Liver (tissue), 9 donors: ENCODE results near the gene RHBDF2. TPM values are rescaled to one million over a fixed set of nuclear protein-coding genes. Genes with fewer than 3 reads are reported as not detected.

Source experiments
- DNase-seq: peaks from one replicate; pipeline ENCODE4 v3.0.0-alpha.2; 2017; ENCODE audit warnings: low spot score
- H3K27ac ChIP-seq, 2 donors: one replicate each; pipeline ENCODE4 v1.7.0; 2013; ENCODE audit warnings: inconsistent platforms in 2 of 2, low read length in 2 of 2, control low read depth in 1 of 2, low read depth in 1 of 2, mild to moderate bottlenecking in 1 of 2
- H3K27me3 ChIP-seq, 4 donors: one replicate each; pipeline versions ENCODE4 v1.6.1 to v1.7.0; 2013; ENCODE audit warnings: low read length in 3 of 4, inconsistent platforms in 1 of 4, mild to moderate bottlenecking in 1 of 4, moderate library complexity in 1 of 4; ENCODE audit not compliant: control insufficient read depth in 4 of 4, insufficient read depth in 4 of 4
- H3K36me3 ChIP-seq, 4 donors: one replicate each; pipeline versions ENCODE4 v1.6.1 to v1.7.0; 2013; ENCODE audit warnings: low read length in 3 of 4, mild to moderate bottlenecking in 3 of 4, low read depth in 1 of 4, moderate library complexity in 1 of 4; ENCODE audit not compliant: control insufficient read depth in 4 of 4, insufficient read depth in 3 of 4
- H3K4me1 ChIP-seq, 4 donors: one replicate each; pipeline versions ENCODE4 v1.6.1 to v1.7.0; 2013; ENCODE audit warnings: low read length in 3 of 4, mild to moderate bottlenecking in 3 of 4, moderate library complexity in 1 of 4; ENCODE audit not compliant: control insufficient read depth in 4 of 4, insufficient read depth in 4 of 4
- H3K4me3 ChIP-seq, 3 donors: one replicate each; pipeline versions ENCODE4 v1.6.1 to v1.7.0; 2013; ENCODE audit warnings: low read length in 3 of 3, control low read depth in 1 of 3, low read depth in 1 of 3, mild to moderate bottlenecking in 1 of 3
- H3K9ac ChIP-seq, 2 donors: one replicate each; pipeline ENCODE4 v1.7.0; 2013; ENCODE audit warnings: low read length in 2 of 2, mild to moderate bottlenecking in 2 of 2, moderate library complexity in 2 of 2, control low read depth in 1 of 2, low read depth in 1 of 2
- H3K9me3 ChIP-seq, 4 donors: one replicate each; pipeline versions ENCODE4 v1.6.1 to v1.7.0; 2013; ENCODE audit warnings: low read length in 3 of 4; ENCODE audit not compliant: control insufficient read depth in 4 of 4
- EGR1 ChIP-seq, 2 donors: IDR thresholded peaks; 2 replicates each; pipeline ENCODE4 v1.6.1; 2016 to 2018; ENCODE audit warnings: antibody characterized with exemption in 2 of 2, low read depth in 2 of 2
- FOXA1 ChIP-seq: IDR thresholded peaks from 2 replicates; pipeline ENCODE4 v1.6.1; 2016; ENCODE audit warnings: antibody characterized with exemption
- FOXA2 ChIP-seq: IDR thresholded peaks from 2 replicates; pipeline ENCODE4 v1.6.1; 2016; ENCODE audit warnings: antibody characterized with exemption
- GABPA ChIP-seq, 2 donors: IDR thresholded peaks in 1 of 2; conservative IDR thresholded peaks in 1 of 2; 2 replicates each; pipeline ENCODE4 v1.6.1; 2016; ENCODE audit warnings: antibody characterized with exemption in 2 of 2, mild to moderate bottlenecking in 1 of 2, moderate library complexity in 1 of 2
- HNF4A ChIP-seq, 2 donors: conservative IDR thresholded peaks; 2 replicates each; pipeline ENCODE4 v1.6.1; 2016; ENCODE audit warnings: antibody characterized with exemption in 2 of 2, mild to moderate bottlenecking in 2 of 2
- JUND ChIP-seq, 2 donors: IDR thresholded peaks; 2 replicates each; pipeline ENCODE4 v1.6.1; 2016; ENCODE audit warnings: antibody characterized with exemption in 2 of 2
- NR2F2 ChIP-seq: IDR thresholded peaks from 2 replicates; pipeline ENCODE4 v1.6.1; 2016; ENCODE audit warnings: antibody characterized with exemption
- RAD21 ChIP-seq, 2 donors: IDR thresholded peaks; 2 replicates each; pipeline ENCODE4 v1.6.1; 2016; ENCODE audit warnings: antibody characterized with exemption in 2 of 2, mild to moderate bottlenecking in 2 of 2
- RXRA ChIP-seq, 2 donors: IDR thresholded peaks; 2 replicates each; pipeline ENCODE4 v1.6.1; 2017 to 2018; ENCODE audit warnings: antibody characterized with exemption in 2 of 2, mild to moderate bottlenecking in 1 of 2
- SP1 ChIP-seq: IDR thresholded peaks from 2 replicates; pipeline ENCODE4 v1.6.1; 2018; ENCODE audit warnings: antibody characterized with exemption, mild to moderate bottlenecking
- TAF1 ChIP-seq: conservative IDR thresholded peaks from 2 replicates; pipeline ENCODE4 v1.6.1; 2016; ENCODE audit warnings: antibody characterized with exemption, mild to moderate bottlenecking
- YY1 ChIP-seq: IDR thresholded peaks from 2 replicates; pipeline ENCODE4 v1.6.1; 2016; ENCODE audit warnings: antibody characterized with exemption, mild to moderate bottlenecking
- WGBS: extraction: QIAGEN DNeasy Blood & Tissue Kit; methylation state at CpG from one replicate; pipeline ENCODE4 v1.1.7; 2013; 5-methylcytosine and 5-hydroxymethylcytosine counted together
- polyA plus RNA-seq, 2 donors: library from polyadenylated mRNA; stranded (reverse) in 1 of 2; unstranded in 1 of 2; fragments of 200-250 nt in 1 of 2; fragments of >200 nt in 1 of 2; fragmentation: Nextera tagmentation in 1 of 2; extraction: Ambion mirVana in 1 of 2; gene quantifications; one replicate each; pipeline versions ENCODE4 v1.2.1 to v1.2.3, GENCODE V29; 2013 to 2015
- total RNA-seq, 2 donors: library from RNA; depleted of rRNA; stranded (reverse); fragments of >200 nt; gene quantifications; one replicate each; pipeline ENCODE4 v1.2.3, GENCODE V29; 2014
- TF ChIP-seq, protein P1 (sequence below): IDR thresholded peaks from 2 replicates; pipeline ENCODE4 v1.6.1; 2016; ENCODE audit warnings: antibody characterized with exemption, mild to moderate bottlenecking
- TF ChIP-seq, protein P2 (sequence below): IDR thresholded peaks from 2 replicates; pipeline ENCODE4 v1.6.1; 2016; ENCODE audit warnings: antibody characterized with exemption
- TF ChIP-seq, protein P3 (sequence below): IDR thresholded peaks from 2 replicates; pipeline ENCODE4 v1.6.1; 2016; ENCODE audit warnings: antibody characterized with exemption
- TF ChIP-seq, protein P4 (sequence below): IDR thresholded peaks from 2 replicates; pipeline ENCODE4 v1.6.1; 2016; ENCODE audit warnings: antibody characterized with exemption
- TF ChIP-seq, protein P5 (sequence below): fragments of 150-350 bp; IDR thresholded peaks from 2 replicates; pipeline ENCODE4 v1.5.1; 2017; ENCODE audit warnings: improper control_type of control experiment, low read depth, low read length; ENCODE audit not compliant: missing input control
- donor health status: healthy.
- donor health status: healthy.
- donor health status: healthy.
- donor health status: healthy.
- donor health status: healthy.

Gene RHBDF2
- total and polyA plus RNA-seq, 4 donors: 2.9 to 6.7 (median 4.6) TPM

DNA sequence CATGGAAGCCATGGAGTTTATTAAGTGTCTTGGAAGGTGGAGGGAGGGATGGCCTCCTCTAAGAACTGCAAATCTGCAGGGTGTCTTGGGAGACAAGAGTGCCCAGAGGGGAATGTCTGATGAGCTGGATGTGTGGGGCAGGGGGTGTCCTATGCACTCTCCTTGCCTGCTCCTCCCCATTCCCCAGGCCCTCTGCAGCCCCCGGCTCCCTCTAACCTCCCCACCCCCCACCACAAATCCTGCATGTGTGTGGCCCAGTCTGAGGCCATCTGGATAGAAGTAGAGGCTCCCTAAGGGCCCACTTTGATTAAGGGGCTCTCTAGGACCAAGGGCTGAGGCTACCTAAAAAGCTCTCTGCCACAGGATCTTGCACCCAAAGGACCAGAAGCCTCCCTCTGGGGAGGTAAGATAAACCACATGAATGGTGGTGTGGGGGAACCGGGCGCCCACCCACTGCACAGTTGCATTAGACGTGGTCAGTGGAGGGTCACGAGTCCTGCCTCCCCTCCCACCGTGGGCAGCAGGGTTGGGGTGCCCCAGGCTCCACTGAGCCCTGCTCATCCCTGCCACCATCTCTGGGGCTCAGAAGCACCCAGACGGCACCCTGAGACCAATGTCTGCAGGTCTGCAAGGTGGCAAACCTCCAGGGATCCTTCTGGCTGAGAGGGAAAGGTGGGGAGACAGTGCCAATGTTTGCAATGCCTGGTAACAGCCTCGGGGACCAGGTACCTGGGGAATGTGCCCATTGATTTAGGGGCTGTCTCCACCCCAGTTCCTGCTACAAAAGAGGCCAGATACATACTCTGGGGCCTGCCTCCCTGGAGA, 33.2 kb downstream of the RHBDF2 start:
- no peak for DNase-seq
- peaks cover 0 to 4% (median 0%) of the 10 kb centered on the region in 4 donors for H3K4me1 ChIP-seq
- no peaks in the 10 kb centered on the region for H3K27me3 ChIP-seq
- peaks cover 0 to 18% (median 5%) of the 10 kb centered on the region in 4 donors for H3K36me3 ChIP-seq
- TF ChIP-seq, protein P1, sequence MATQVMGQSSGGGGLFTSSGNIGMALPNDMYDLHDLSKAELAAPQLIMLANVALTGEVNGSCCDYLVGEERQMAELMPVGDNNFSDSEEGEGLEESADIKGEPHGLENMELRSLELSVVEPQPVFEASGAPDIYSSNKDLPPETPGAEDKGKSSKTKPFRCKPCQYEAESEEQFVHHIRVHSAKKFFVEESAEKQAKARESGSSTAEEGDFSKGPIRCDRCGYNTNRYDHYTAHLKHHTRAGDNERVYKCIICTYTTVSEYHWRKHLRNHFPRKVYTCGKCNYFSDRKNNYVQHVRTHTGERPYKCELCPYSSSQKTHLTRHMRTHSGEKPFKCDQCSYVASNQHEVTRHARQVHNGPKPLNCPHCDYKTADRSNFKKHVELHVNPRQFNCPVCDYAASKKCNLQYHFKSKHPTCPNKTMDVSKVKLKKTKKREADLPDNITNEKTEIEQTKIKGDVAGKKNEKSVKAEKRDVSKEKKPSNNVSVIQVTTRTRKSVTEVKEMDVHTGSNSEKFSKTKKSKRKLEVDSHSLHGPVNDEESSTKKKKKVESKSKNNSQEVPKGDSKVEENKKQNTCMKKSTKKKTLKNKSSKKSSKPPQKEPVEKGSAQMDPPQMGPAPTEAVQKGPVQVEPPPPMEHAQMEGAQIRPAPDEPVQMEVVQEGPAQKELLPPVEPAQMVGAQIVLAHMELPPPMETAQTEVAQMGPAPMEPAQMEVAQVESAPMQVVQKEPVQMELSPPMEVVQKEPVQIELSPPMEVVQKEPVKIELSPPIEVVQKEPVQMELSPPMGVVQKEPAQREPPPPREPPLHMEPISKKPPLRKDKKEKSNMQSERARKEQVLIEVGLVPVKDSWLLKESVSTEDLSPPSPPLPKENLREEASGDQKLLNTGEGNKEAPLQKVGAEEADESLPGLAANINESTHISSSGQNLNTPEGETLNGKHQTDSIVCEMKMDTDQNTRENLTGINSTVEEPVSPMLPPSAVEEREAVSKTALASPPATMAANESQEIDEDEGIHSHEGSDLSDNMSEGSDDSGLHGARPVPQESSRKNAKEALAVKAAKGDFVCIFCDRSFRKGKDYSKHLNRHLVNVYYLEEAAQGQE: no peak
- no peak for TF ChIP-seq EGR1 (IDR thresholded peaks at IDR 0.05; ENCODE audit: low read depth in 2 of 2)
- TF ChIP-seq HNF4A (conservative IDR thresholded peaks at IDR 0.05): no peak
- TF ChIP-seq JUND (IDR thresholded peaks at IDR 0.05): no peak
- TF ChIP-seq TAF1: no peak
- TF ChIP-seq SP1: no peak
- TF ChIP-seq, protein P2, sequence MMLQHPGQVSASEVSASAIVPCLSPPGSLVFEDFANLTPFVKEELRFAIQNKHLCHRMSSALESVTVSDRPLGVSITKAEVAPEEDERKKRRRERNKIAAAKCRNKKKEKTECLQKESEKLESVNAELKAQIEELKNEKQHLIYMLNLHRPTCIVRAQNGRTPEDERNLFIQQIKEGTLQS: no peak
- TF ChIP-seq FOXA1: no peak
- TF ChIP-seq, protein P3, sequence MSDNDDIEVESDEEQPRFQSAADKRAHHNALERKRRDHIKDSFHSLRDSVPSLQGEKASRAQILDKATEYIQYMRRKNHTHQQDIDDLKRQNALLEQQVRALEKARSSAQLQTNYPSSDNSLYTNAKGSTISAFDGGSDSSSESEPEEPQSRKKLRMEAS: no peak
- TF ChIP-seq RAD21 (IDR thresholded peaks at IDR 0.05): no peak
- TF ChIP-seq FOXA2: no peak
- TF ChIP-seq, protein P4, sequence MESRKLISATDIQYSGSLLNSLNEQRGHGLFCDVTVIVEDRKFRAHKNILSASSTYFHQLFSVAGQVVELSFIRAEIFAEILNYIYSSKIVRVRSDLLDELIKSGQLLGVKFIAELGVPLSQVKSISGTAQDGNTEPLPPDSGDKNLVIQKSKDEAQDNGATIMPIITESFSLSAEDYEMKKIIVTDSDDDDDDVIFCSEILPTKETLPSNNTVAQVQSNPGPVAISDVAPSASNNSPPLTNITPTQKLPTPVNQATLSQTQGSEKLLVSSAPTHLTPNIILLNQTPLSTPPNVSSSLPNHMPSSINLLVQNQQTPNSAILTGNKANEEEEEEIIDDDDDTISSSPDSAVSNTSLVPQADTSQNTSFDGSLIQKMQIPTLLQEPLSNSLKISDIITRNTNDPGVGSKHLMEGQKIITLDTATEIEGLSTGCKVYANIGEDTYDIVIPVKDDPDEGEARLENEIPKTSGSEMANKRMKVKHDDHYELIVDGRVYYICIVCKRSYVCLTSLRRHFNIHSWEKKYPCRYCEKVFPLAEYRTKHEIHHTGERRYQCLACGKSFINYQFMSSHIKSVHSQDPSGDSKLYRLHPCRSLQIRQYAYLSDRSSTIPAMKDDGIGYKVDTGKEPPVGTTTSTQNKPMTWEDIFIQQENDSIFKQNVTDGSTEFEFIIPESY: no peak
- TF ChIP-seq, protein P5, sequence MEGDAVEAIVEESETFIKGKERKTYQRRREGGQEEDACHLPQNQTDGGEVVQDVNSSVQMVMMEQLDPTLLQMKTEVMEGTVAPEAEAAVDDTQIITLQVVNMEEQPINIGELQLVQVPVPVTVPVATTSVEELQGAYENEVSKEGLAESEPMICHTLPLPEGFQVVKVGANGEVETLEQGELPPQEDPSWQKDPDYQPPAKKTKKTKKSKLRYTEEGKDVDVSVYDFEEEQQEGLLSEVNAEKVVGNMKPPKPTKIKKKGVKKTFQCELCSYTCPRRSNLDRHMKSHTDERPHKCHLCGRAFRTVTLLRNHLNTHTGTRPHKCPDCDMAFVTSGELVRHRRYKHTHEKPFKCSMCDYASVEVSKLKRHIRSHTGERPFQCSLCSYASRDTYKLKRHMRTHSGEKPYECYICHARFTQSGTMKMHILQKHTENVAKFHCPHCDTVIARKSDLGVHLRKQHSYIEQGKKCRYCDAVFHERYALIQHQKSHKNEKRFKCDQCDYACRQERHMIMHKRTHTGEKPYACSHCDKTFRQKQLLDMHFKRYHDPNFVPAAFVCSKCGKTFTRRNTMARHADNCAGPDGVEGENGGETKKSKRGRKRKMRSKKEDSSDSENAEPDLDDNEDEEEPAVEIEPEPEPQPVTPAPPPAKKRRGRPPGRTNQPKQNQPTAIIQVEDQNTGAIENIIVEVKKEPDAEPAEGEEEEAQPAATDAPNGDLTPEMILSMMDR: no peak
- TF ChIP-seq YY1: no peak
- no peak for TF ChIP-seq GABPA (IDR thresholded peaks at IDR 0.05 in 1 of 2, conservative IDR thresholded peaks at IDR 0.05 in 1 of 2)
- no peak for TF ChIP-seq NR2F2
- no peak for TF ChIP-seq RXRA (IDR thresholded peaks at IDR 0.05)
- H3K9me3 ChIP-seq: no peaks in the 10 kb centered on the region
- no peak overlapping the region for H3K4me3 ChIP-seq
- no peak overlapping the region for H3K9ac ChIP-seq
- no peak overlapping the region for H3K27ac ChIP-seq
- 75% methylated on average over 8 of the region's 8 CpGs for WGBS
